Measurements from ENCODE around the gene GARIN6.
"Not testable (repeated sequence)": the region's sequence is repeated elsewhere in the genome, so short reads cannot be mapped to it uniquely, and the experiment has no call there.

GARIN6 gene

GRCh38 chr12:99647453-99647852 is at the start of gene GARIN6:
GARIN6 (plus strand) TSS chr12:99647753; CDS start chr12:99648175, 422 bp downstream.
- DNase-seq: no peak

- DNase-seq: no peak
Observed at GRCh38 chr12:99598785-99599184, 48.8 kb upstream of the GARIN6 start.

- no peak for DNase-seq
Observed at GRCh38 chr12:99600388-99600787, 47.2 kb upstream of the GARIN6 start.

GRCh38 chr12:99609455-99610181 is 37.9 kb upstream of the GARIN6 start:
- DNase-seq: no peak

- DNase-seq: no peak
Observed at GRCh38 chr12:99611117-99611516, 36.4 kb upstream of the GARIN6 start.

GRCh38 chr12:99611599-99611998 is 36.0 kb upstream of the GARIN6 start:
- DNase-seq: no peak

- no peak for DNase-seq
Observed at GRCh38 chr12:99618657-99619056, 28.9 kb upstream of the GARIN6 start.

GRCh38 chr12:99619389-99620158 is 28.0 kb upstream of the GARIN6 start:
- no peak for DNase-seq

GRCh38 chr12:99620159-99620479 is 27.4 kb upstream of the GARIN6 start:
- DNase-seq: no peak

GRCh38 chr12:99624591-99624990 is 23.0 kb upstream of the GARIN6 start:
- DNase-seq: not testable (repeated sequence)

GRCh38 chr12:99627459-99627858 is 20.1 kb upstream of the GARIN6 start:
- DNase-seq: no peak

- DNase-seq: no peak
Observed at GRCh38 chr12:99644629-99645028, 2.9 kb upstream of the GARIN6 start.

- DNase-seq: no peak
Observed at GRCh38 chr12:99648183-99648582, 630 bp downstream of the GARIN6 start.

GRCh38 chr12:99649551-99649950 is 2.0 kb downstream of the GARIN6 start:
- DNase-seq: no peak

GRCh38 chr12:99658671-99659349 is 11.3 kb downstream of the GARIN6 start:
- DNase-seq: no peak

- DNase-seq: no peak
Observed at GRCh38 chr12:99670635-99671034, 23.1 kb downstream of the GARIN6 start.

- no peak for DNase-seq
Observed at GRCh38 chr12:99680276-99680675, 32.7 kb downstream of the GARIN6 start.

GRCh38 chr12:99686142-99686541 is 38.6 kb downstream of the GARIN6 start:
- no peak for DNase-seq

- no peak for DNase-seq
Observed at GRCh38 chr12:99695050-99695449, 47.5 kb downstream of the GARIN6 start.
